Measurements from ENCODE around the gene HRH3.

GRCh38 chr20:62191781-62192559, 28.1 kb downstream of the HRH3 start:
- TF ChIP-seq CTCF (IDR thresholded peaks at IDR 0.05) (no peak), POLR2A (IDR thresholded peaks at IDR 0.05) (no peak)

Data from esophagus squamous epithelium (tissue), 4 donors.